Measurements from ENCODE around the gene GRM3.

Gene GRM3

DNA sequence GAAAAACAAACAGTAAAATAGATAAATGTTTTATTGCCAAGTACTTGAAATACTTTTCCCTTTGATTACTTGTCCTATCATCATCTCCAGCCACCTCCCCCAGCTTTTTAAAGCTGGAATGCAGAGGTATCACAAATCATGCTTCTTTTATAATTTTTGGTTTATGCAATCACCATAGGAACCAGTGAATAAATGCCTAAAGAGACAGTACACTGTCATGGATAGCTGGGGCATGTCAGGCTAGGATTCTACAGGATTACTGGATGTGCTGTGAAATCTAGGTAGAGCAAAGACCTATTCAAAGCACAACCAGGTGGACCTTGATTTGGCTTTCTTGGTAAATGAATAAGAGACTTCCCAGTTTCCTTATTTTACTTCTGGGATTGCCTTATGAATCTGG, 257.2 kb downstream of the GRM3 start:
- no peak for DNase-seq (ENCODE audit: low spot score)

DNA sequence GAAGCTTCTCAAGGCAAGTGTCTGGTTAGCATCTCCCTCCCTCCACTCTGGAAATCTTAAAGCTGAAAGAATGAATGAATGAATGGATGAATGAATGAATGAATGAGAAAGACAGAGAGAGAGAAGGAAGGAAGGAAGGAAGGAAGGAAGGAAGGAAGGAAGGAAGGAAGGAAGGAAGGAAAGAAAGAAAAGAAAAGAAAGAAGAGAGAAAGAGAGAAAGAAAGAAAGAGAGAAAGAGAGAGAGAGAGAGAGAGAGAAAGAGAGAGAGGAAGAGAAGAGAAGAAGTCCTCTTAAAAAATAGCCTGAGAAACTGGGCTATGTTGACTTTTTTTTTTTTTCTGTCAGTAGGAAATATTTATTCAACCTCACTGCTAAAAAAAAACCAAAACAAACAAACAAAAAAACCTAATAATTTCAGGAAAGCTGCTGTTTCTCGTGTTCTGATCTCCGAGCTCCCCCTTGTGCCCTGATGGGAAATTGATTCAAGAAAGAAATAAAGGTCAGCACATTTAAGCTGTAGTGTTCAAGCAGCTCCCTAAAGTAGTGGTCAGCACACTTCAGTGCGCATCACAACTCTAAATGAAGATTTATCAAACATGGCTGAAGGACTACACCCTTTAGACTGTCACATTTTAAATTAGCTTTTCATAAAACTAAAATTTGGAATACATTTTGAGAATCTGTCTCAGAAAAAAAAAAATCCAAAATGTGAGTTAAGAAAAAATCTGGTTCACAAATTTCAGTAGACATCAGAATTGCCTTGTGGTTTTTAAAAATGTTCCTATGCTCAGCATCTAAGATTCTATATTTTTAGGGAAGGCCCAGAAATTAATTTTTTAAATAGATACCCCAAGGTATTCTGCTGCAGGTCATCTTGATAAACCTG, 261.5 kb downstream of the GRM3 start:
- no peak for DNase-seq (ENCODE audit: low spot score)

GRCh38 chr7:86908948-86909347, 265.2 kb downstream of the GRM3 start:
- no peak for DNase-seq (ENCODE audit: low spot score)

DNA sequence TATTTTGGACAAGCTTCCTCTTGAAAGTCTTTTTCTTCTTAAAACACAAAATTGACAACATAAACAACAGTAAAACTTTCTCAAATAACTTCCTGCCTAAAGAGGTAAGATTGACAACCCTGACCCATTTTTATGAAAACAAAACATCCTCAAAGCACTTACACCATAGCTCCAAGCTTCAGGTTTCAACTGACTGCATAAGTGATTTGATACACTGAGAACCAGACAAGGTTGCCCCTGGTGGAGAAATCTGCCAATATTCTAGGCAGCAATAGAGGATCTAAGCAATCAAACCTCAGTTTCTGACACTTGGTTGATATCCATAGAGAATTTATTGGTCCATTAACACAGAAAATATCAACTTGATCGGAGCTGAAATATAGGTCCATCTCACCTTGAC, 267.9 kb downstream of the GRM3 start:
- no peak for DNase-seq (ENCODE audit: low spot score)

GRCh38 chr7:86913709-86914108, 270.0 kb downstream of the GRM3 start:
- DNase-seq (ENCODE audit: low spot score): no peak

All from hematopoietic multipotent progenitor cell treated with erythropoietin and hydrocortisone succinate and interleukin-3 and kit ligand, for 15 days (in vitro differentiated cells).